ENCODE results near the gene UGT2B15. TPM values are rescaled to one million over a fixed set of nuclear protein-coding genes. Genes with fewer than 3 reads are reported as not detected.
"Not testable (repeated sequence)": the region's sequence is repeated elsewhere in the genome, so short reads cannot be mapped to it uniquely, and the experiment has no call there.

UGT2B15 gene
- total and polyA plus RNA-seq, 7 donors: 0.36 to 24.5 (median 6.0) TPM; not detected in 4

DNA sequence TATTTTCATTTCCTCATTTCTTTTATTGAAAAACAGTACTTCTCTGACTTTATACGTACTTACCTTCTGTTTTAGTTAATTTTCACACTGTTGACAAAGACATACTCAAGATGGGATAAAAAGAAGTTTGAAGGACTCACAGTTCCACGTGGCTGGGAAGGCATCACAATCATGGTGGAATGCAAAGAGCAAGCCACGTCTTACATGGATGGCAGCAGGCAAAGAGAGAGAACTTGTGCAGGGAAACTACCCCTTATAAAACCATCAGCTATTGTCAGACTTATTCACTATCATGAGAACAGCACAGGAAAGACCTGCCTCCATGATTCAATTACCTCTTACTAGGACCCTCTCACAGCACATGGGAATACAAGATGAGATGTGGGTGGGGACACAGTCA lies 20.7 kb upstream of the UGT2B15 start:
- TF ChIP-seq POLR2AphosphoS5 (IDR thresholded peaks at IDR 0.05): no peak
- TF ChIP-seq, protein P1, sequence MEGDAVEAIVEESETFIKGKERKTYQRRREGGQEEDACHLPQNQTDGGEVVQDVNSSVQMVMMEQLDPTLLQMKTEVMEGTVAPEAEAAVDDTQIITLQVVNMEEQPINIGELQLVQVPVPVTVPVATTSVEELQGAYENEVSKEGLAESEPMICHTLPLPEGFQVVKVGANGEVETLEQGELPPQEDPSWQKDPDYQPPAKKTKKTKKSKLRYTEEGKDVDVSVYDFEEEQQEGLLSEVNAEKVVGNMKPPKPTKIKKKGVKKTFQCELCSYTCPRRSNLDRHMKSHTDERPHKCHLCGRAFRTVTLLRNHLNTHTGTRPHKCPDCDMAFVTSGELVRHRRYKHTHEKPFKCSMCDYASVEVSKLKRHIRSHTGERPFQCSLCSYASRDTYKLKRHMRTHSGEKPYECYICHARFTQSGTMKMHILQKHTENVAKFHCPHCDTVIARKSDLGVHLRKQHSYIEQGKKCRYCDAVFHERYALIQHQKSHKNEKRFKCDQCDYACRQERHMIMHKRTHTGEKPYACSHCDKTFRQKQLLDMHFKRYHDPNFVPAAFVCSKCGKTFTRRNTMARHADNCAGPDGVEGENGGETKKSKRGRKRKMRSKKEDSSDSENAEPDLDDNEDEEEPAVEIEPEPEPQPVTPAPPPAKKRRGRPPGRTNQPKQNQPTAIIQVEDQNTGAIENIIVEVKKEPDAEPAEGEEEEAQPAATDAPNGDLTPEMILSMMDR (IDR thresholded peaks at IDR 0.05): no peak
- TF ChIP-seq POLR2A (IDR thresholded peaks at IDR 0.05): no peak
- no peak for TF ChIP-seq EP300 (IDR thresholded peaks at IDR 0.05)
- Histone ChIP-seq H3K27me3 (no peaks in the 10 kb centered on the region), H3K4me3 (no peak overlapping the region), H3K36me3 (no peaks in the 10 kb centered on the region), H3K4me1 (no peaks in the 10 kb centered on the region), H3K9me3 (peaks cover 0 to 8% (median 0%) of the 10 kb centered on the region in 4 donors), H3K27ac (no peak overlapping the region)
- intact Hi-C loops (cut with DNase I): no loop called here
- WGBS, 2 donors: 84 to 90% methylated on average over 3 of the region's 3 CpGs
- no peak for DNase-seq

DNA sequence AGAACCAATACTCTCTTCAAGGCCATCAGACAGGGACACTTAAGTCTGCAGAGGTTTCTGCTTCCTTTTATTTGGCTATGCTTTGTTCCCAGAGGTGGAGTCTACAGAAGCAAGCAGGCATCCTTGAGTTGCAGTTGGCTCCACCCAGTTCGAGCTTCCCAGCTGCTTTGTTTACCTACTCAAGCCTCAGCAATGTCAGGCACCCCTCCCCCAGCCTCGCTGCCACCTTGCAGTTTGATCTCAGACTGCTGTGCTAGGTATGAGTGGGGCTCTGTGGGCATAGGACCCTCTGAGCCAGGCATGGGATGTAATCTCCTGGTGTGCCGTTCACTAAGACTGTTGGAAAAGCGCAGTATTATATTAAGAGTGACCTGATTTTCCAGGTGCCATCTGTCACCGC lies 12.6 kb upstream of the UGT2B15 start:
- peaks cover 0 to 2% (median 0%) of the 10 kb centered on the region in 4 donors for H3K9me3 ChIP-seq
- DNase-seq: no peak
- H3K4me1 ChIP-seq: no peaks in the 10 kb centered on the region
- H3K4me3 ChIP-seq: no peak overlapping the region
- H3K27ac ChIP-seq: no peak overlapping the region
- TF ChIP-seq POLR2AphosphoS5 (IDR thresholded peaks at IDR 0.05) (no peak), EP300 (IDR thresholded peaks at IDR 0.05) (no peak), POLR2A (IDR thresholded peaks at IDR 0.05) (no peak)
- TF ChIP-seq, protein P1 (IDR thresholded peaks at IDR 0.05): no peak
- H3K27me3 ChIP-seq: no peaks in the 10 kb centered on the region
- no peaks in the 10 kb centered on the region for H3K36me3 ChIP-seq
- intact Hi-C loops (cut with DNase I): no loop called here
- 78 to 79% methylated on average over 5 of the region's 5 CpGs for WGBS, 2 donors

DNA sequence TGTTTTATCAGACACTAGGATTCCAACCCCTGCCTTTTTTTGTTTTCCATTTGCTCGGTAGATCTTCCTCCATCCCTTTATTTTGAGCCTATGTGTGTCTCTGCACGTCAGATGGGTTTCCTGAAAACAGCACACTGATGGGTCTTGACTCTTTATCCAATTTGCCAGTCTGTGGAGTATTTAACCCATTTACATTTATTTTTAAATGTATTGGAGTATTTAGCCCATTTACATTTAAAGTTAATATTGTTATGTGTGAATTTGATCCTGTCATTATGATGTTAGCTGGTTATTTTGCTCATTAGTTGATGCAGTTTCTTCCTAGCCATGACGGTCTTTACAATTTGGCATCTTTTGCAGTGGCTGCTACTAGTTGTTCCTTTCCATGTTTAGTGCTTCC lies 10.8 kb upstream of the UGT2B15 start:
- intact Hi-C loops (cut with DNase I); H3K36me3 ChIP-seq; H3K27me3 ChIP-seq; H3K9me3 ChIP-seq; H3K4me1 ChIP-seq; H3K4me3 ChIP-seq; DNase-seq; H3K27ac ChIP-seq: not testable (repeated sequence)
- WGBS, 2 donors: 87 to 91% methylated on average over 3 of the region's 3 CpGs

DNA sequence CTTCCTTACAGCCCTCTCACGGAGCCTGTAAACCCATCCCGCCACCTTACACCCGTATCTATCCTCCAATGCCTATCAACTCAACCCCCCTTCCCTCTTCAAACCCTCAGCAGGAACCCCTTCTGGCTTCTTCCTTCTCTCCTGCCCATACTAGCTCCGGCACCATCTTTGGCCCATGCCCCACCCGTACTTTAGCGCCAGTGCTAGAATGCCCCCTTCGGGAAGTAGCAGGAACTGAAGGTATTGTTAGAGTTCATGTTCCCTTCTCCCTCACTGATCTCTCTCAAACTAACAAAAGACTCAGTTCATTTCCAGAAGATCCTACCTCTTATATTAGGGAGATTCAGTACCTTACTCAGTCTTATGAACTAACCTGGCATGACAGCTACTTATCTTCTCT lies 2.7 kb upstream of the UGT2B15 start:
- no peak for DNase-seq
- no peaks in the 10 kb centered on the region for H3K27me3 ChIP-seq
- H3K9me3 ChIP-seq: no peaks in the 10 kb centered on the region
- no peak overlapping the region for H3K27ac ChIP-seq
- TF ChIP-seq EP300 (IDR thresholded peaks at IDR 0.05): no peak
- TF ChIP-seq POLR2A (IDR thresholded peaks at IDR 0.05): no peak
- TF ChIP-seq, protein P1 (IDR thresholded peaks at IDR 0.05): no peak
- TF ChIP-seq POLR2AphosphoS5 (IDR thresholded peaks at IDR 0.05): no peak
- H3K4me1 ChIP-seq: no peaks in the 10 kb centered on the region
- H3K4me3 ChIP-seq: no peak overlapping the region
- no peaks in the 10 kb centered on the region for H3K36me3 ChIP-seq
- 95 to 97% methylated on average over 7 of the region's 7 CpGs for WGBS, 2 donors
- intact Hi-C loops (cut with DNase I): no loop called here

DNA sequence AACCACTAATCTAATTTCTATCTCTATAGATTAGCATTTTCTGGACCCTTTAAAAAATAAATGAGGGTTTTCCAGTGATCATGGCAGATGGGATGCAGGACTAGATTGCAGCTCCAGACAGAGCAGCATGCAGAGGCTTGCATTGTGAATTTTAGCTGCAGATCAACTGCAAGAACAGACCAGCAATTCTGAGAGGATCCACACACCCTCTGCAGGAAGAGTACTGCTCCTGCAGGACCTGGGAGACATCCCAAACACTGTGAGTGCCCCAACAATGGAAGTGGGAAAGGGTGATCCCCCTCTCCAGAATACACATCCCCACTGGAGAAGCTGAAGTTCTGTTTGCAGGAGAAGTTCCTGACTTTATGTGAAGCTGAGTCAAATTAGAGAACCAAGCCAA lies 765 bp upstream of the UGT2B15 start:
- H3K27me3 ChIP-seq; H3K4me1 ChIP-seq; H3K4me3 ChIP-seq; H3K36me3 ChIP-seq; H3K27ac ChIP-seq; H3K9me3 ChIP-seq; intact Hi-C loops (cut with DNase I); DNase-seq: not testable (repeated sequence)

DNA sequence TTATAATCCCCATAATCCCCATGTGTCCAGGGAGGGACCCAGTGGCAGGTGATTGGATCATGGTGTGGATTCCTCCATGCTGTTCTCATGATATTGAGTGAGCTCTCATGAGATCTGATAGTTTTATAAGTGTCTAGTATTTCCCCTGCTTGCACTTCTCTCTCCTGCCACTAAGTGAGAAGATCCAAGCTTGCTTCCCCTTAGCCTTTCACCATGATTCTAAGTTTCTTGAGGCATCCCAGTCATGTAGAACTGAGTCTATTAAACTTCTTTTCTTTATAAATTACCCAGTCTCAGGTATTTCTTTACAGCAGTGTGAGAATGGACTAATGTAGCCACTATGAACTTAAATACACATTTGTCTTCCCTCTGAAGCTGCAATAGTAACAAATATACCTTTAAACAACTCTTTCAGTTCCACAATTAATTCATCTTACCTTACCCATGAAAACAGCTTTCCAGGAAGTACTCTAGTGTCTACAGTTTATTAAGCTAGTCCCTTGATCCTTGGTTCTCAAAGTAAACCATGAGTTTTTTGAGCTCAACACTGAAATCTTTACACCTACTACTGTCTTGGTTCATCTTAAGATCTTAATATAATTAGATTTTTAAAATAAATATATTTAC lies 1.8 kb downstream of the UGT2B15 start:
- H3K27ac ChIP-seq: not testable (repeated sequence)

DNA sequence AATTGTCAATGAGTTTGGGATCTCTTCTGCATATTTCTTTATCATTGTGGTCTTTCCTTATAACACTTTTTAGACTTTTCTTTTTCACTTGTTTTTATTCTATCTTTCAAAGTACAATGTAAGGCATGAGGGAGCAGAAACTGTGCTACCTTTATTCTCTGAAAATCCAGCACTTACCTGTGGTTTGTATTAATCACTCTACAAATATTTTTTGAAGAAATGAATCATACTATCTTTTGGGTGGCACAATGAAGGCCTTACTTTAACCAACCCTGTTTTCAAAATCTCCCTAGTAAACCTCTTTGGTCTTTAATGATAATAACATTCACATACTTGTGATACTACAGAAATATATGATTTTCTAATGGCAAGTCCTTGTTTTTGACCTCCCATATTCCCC lies 2.9 kb downstream of the UGT2B15 start:
- H3K36me3 ChIP-seq; H3K27ac ChIP-seq; H3K9me3 ChIP-seq; H3K4me1 ChIP-seq; intact Hi-C loops (cut with DNase I); H3K27me3 ChIP-seq; H3K4me3 ChIP-seq; DNase-seq: not testable (repeated sequence)

More for the DNA sequence above, 1.8 kb downstream of the UGT2B15 start:
- H3K27me3 ChIP-seq; H3K4me1 ChIP-seq; H3K4me3 ChIP-seq; intact Hi-C loops (cut with DNase I); DNase-seq; H3K9me3 ChIP-seq; H3K36me3 ChIP-seq: not testable (repeated sequence)

DNA sequence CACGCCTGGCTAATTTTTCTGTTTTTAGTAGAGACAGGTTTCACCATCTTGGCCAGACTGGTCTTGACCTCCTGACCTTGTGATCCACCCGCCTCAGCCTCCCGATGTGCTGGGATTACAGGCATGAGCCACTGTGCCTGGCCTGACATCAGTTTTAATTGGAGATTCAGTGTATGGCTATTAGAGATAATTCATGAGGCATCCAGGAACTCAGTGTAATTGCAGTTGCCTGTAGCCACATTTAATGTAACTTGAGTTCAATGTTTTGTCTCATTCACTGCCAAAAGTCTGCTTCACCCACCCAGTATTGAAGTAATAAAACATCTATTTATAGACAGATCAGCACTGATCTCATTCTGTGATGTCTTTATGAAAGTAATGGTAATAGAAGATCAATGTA lies 5.7 kb downstream of the UGT2B15 start:
- H3K9me3 ChIP-seq; H3K27ac ChIP-seq; intact Hi-C loops (cut with DNase I); H3K36me3 ChIP-seq; H3K4me3 ChIP-seq; H3K4me1 ChIP-seq; DNase-seq; H3K27me3 ChIP-seq: not testable (repeated sequence)
- WGBS, 2 donors: 69 to 76% methylated on average over 3 of the region's 3 CpGs

DNA sequence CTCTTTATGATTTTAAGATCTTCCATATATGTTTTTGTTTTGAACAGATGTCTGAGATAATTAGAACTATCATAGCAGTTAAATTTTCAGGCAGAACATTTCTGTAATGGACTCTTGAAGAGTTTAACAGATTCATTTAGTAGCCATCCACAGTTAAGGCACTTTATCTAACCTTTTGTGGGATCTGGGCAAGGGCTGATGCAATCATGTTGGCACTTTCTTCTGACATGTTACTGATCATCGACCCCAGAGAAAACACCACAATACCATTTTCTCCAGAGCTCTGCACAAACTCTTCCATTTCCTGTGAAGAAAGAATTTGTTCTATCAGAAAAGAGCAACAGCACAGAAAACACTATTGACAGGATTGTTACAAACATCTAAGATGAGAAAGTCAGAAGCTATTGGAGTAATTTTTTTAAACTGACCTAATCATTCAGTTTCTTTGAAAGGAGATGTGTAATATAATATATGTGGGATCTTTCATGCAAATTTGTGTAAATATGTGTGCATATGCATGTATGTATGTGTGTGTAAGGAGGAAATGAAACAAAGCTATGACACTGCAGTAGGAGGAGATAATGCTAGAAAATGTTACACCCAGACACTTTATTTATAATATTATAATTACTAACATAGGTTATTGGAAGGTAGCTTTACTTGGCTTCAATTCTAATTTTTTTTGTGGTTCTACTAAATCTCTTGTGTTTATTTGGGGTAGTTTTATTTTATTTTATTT lies 7.4 kb downstream of the UGT2B15 start:
- H3K9me3 ChIP-seq; H3K27ac ChIP-seq; H3K4me3 ChIP-seq; H3K36me3 ChIP-seq; intact Hi-C loops (cut with DNase I); DNase-seq; H3K27me3 ChIP-seq; H3K4me1 ChIP-seq: not testable (repeated sequence)
- no CpG with 5 or more reads among the region's 1 CpG for WGBS, 2 donors
